NOMO-1 treated with DMSO at 0.1 percent for 48 hours (cell line): ENCODE measurements around the gene MUC15.
A peak's percentile ranks its signal among the peaks of the same experiment; 100 is the strongest.
"Not testable (repeated sequence)": the region's sequence is repeated elsewhere in the genome, so short reads cannot be mapped to it uniquely, and the experiment has no call there.

Experiments used
- DNase-seq: peaks from one replicate; lab custom pipeline; 2025; ENCODE audit not compliant: unreplicated experiment; lab: John Stamatoyannopoulos, UW

Gene MUC15, protein sequence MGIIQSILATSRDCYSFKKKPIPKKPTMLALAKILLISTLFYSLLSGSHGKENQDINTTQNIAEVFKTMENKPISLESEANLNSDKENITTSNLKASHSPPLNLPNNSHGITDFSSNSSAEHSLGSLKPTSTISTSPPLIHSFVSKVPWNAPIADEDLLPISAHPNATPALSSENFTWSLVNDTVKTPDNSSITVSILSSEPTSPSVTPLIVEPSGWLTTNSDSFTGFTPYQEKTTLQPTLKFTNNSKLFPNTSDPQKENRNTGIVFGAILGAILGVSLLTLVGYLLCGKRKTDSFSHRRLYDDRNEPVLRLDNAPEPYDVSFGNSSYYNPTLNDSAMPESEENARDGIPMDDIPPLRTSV

DNA sequence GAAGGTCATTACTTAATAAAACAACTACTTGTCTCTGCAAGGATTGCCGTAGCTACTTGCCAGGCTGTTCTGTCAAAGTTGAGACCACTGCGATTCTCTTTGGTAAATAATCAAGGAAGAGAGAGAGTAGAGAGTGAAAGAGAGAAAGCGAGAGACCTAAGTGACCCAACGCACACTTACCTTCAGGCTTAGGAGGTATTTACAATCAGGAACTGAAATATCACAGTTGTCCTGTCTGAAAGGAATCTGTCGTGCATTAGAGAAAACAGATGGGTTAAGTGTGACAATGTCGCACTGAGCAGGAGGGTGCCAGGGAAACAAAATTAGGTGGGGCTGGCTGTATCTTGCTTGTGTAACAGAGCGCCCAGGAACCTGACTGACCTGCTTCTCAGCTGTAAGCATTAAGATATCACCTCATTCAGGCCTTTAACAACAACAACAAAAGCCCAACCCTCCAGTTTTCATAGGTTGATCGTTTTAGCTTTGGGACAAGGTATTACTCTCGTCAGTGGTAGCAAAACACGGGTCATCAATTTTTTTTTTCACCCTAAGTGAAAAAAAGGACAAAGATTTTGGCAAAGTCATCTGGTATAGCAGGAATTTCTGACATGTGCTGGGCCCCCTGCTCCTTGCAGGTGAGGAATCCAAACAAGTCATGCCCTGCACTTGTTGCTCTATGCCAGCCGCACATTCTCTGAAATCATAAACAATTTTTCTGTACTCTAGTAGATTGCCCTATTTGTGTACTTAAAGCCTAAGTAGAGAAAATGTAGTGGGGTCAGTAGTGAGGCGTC lies at the start of gene MUC15:
Gene MUC15 (minus strand): TSS at position 403 of the 794 bp plus-strand sequence. CDS start 5,169 bp downstream, outside the sequence.
- DNase-seq, result no peak

DNA sequence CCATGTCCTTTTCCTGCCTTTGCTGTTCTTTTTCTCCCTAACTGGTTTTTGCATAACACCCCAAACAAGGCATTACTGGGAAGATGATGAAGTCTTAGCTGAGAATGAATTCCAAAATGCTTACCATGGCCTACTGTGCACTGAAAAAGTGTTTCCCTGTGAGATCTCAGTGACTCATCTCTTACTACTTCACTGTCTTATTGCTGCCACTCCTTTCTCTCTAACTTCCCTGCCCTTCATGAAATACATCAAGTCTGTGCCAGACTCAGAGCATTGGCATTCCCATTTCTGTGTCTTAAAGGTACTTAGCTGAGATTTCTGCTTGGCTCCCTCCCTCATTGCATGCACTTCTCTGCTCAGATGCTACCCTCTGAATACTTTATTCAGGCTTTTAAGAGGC lies 49.1 kb upstream of the MUC15 start:
- no peak for DNase-seq

DNA sequence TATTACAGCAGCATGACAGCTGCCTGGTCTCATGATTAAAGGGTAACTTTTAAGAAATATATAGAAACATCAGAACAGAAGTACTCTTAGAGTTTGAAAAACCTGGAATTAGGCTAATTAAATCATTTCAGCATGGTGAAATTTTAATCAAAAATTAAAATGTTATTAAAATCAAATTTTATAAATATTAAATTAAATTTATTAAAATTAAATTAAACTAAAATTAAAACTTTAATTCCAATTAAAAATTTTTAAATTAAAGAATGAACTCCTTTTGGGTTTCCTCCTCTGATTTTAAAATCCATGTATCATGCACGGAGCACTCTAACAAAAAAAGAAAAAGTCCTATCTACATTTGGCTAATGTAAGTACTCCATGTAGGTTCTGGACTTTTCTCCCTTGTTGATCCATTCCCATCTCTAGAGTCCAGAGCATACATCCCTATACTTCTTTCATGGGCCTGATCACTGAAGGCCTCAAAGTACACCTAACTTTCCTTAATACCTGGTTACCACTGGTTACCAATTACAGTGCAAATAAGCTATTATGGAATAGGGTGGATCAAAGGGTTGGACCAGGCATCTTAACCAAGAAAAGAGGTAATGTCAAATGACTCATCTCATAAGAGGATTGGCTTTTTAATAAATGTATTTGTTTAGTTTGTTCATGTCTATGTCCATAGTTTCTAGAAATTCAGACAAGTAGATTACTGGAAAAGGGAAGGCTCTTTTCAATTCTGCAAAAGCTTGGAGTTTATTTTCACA lies 48.4 kb upstream of the MUC15 start:
- DNase-seq, result no peak

DNA sequence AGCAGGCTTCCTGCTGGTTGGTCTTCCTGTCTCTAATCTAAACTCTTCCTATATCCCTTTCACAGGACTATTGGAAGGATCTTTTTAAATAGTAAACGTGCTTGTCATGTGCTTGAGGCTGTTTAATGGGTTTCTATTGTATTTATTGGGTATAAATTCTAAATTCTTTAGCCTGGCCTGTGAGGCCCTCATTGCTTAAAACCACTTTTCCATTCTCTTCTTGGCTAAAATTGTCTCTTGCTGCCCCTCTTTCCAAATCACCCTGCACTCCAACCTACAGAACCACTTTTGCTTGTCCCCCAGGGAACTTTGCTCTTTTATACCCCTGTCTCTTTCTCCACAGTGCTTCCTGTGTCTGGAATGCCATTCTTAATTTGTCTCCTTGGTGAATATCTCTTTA lies 46.4 kb upstream of the MUC15 start:
- DNase-seq, result no peak

DNA sequence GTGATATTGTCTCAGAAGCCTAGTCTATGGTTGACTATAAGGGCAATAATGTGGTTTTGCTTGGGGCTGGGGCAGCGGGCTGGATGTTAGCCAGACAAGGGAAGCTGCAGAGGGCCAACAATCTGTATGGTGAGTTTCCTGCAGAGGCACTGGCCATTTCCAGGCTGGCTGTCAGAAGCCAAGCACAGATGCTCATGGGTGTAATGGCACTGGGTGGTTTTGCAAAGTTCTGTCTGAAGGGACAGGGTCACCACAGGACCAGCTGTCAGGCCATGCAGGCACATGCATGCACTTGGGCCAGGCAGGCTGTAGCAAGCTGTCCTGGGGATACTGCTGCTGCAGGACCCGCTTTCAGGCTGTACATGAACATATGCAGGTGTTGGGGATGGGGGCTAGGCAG lies 41.7 kb upstream of the MUC15 start:
- DNase-seq, result no peak

DNA sequence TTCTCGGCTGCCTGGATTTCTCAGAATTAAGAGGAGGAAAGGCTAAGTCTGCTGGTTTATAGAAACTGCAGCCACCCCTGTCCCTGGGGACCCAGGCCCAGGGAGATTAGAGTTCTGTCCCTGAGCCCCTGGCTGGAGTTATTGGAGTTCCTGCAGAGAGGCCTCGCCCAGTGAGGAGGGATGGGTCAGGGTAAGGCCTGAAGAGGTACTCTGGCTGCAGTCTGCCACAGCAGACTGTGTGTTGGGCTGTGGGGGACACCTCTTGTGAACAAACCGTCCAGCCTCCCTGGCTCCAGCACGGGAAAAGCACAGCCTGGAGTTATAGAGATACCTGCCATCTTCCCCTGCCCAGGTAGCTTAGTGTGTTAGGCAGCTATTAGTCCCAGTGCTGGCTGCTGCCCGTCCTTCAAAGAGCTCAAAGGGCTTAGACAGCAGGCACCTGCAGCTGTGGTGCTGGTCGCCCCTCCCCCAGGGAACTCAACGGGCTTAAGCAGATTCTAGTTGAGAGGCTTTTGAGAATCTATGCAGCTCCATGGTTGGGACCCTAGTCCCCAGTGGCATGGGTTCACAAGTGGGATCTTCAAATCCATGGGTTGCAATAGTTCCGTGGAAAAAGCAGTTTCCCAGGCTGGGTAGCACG lies 36.6 kb upstream of the MUC15 start:
- DNase-seq, result no peak

DNA sequence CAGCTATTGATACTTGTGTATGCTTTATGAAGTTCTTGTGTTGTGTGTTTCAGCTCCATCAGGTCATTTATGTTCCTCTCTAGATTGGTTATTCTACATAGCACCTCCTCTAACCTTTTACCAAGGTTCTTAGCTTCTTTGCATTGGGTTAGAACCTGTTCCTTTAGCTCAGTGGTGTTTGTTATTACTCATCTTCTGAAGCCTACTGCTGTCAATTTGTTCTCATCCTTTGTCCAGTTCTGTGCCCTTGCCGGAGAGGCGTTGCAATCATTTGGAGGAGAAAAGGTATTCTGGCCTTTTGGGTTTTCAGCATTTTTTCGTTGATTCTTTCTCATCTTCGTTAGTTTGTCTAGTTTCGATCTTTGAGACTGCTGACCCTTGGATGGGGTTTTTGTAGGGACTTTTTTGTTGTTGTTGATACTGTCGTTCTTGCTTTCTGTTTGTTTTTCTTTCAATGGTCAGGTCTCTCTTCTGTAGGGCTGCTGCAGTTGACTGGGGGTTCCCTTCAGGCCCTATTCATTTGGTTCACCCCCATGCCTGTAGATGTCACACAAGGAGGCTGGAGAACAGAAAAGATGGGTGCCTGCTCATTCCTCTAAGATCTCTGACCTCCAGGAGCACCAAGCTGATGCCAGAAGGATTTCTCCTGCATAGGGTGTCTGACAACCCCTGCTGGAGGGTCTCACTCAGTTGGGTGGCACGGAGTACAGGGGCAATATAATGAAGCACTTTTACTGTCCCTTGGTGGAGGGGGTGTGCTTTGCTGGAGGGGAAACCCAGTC lies 35.9 kb upstream of the MUC15 start:
- DNase-seq, result no peak

DNA sequence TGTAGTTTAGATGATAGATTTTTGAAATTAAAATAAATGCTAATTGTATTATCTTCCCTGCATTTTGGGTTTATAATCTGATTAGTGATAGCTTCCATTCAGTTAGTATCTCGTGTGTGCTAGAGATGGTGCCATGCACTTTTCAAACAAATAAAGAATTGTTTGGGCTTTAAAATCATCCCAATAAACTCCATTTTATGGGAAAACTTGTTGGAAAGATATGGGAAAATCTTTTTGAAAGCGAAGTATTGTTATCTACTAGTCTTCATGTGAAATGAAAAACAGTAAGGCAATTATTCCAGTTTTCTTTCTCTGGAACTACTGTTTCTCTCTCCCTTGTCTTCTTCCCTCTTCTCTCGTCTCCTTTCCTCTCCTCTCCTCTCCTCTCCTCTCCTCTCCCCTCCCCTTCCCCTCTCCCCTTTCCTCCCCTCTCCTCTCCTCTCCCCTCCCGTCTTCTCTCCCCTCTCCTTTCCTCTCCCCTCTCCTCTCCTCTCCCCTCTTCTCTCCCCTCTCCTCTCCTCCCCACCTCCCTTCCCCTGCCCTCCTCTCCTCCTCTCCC lies 27.9 kb upstream of the MUC15 start:
- no peak for DNase-seq

DNA sequence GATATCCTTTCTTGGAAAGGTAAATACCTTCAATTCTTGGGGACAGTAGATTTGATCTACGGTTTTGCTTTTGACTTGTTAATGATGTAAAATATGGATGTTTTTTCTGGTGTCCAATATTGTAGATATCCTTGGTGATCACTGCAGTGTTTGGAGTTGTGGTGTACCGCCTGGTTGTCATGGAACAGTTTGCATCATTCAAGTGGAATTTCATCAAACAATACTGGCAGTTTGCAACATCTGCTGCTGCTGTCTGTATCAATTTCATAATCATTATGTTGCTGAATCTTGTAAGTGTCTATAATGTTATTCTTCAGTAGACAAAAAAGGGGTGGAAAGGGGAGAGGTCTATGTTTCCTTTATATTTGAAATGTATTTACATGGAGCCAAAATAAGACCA lies 27.4 kb upstream of the MUC15 start:
- DNase-seq, result no peak

DNA sequence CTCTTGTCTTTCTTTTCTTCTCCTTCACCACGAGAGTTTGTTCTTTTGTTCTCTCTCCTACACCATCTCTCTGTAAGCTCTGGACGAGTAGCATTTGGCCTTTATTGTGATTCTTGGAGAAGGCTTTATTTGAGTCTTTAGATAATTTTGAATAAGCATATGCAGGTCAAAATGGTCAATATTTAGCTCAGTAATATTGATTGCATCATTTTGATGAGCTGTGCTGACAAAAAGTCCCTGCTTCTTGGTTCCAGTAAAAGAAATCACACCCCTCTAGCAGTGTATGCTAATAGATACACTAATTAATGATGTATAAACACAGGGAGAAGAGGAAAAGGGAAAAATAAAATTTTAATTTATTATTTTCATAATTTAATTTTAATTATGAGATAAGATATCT lies 25.8 kb upstream of the MUC15 start:
- no peak for DNase-seq

DNA sequence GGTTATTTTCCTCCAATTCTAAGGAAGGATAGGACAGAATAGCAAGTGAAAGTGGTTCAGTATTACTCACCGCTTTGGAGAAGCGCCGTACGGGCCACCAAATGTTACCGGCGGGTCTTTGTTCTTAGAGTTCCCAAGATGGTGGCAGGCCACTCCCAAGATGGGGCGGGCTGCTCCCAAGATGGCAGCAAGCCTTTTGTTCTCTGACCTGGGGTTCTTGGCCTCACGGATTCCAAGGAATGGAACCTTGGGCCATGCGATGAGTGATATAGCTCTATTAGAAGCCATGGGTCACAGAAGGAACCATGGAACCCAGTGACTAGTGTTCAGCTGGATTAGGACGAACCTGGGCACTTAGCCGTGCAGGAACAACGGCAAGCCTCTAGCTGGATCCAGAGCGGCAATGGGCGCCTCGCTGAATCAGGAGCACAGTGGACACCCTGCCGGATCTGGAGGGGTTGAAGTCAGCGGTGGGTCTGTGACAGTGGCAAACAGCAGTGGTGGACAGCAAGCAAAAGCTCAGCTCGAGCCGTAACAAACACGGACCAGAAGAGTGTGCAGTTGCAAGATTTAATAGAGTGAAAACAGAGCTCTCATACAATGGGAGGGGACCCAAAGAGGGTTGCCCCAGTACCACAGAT lies 25.1 kb upstream of the MUC15 start:
- DNase-seq, result not testable (repeated sequence)

DNA sequence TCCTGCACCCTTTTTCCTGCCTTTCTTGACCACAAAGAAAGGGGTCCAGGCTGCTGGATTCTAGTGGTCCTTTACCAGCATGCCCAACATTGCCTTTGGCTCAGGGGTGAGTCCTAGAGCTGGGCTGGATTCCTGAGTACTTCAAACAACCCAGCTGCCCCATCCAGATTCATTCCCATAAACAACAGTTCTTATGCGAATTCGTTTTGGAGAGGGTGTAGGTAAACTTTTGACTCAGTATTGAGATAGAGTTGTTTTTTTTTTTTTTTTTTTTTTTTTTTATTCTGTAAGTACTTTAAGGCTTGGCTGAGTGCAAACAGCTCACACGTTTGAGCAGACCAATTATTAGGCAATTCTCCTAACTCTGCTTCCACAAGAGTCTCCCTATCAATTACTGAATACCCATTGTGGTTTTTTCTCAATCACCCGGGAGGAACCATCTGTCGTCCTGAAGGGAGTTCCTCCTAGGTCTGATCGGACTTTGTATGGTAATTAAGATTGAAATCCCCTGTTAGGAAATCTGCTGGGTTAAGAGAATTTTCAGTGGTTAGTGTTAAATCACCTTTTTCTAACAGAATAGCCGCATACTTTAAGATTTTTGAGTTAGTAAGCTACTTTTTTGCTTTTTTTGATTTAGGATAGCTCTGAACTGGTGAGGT lies 23.3 kb upstream of the MUC15 start:
- peak; percentile 72 for DNase-seq

DNA sequence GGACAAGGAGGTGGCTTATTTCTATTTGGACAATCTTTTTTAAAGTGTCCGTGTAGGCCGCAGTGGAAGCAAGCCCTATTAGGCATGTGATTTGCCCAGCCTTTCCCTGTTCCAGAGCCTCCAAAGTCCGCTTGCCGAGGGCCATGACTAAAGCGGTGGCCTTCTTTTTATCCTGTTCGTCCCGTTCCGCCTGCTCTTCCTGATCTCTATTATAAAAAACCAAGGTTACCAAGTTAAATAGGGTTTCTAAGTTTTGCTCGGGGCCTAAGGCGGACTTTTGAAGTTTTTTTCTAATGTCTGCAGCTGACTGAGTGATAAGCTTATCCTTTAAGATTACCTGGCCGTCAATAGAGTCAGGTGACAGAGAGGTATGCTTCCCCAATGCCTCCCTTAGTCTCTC lies 21.6 kb upstream of the MUC15 start:
- DNase-seq, result no peak

DNA sequence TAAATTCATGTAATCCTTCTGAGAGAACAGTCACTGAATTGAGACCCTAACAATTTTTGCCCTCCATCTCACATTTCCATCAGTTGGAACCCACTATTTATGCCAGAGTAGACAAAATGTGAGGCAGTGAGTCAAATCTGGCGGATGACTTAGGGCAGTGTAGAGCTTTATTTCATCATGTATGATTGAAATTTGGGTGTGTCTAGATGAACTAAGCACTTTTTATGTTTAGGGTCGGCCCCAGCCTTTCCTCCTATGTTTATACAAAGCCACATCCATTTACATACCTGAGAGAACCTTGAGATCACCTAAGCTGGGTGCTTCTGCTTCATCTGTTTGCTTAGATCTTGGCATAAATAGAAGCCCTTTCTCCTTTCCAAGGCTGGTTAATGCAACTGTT lies 15.0 kb upstream of the MUC15 start:
- DNase-seq, result no peak

DNA sequence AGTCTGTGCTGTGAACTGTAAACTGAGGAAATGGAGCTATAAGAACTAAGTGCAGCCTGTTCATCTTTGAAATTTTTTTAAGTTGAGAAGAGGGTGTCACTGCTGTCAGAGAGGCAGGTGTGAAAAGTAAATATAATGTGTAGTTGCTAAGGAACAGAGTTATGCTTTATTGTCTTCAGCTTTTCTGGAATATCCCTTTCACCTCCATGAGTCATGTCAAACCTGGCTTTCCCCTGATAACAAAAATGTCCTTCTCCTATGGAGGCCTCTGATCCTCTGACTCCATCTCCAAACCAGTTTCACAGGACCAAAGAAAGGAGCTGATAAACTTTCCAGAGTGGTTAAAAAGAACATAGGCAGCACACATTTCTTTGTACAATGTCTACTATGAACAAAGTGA lies 12.8 kb upstream of the MUC15 start:
- DNase-seq, result no peak

DNA sequence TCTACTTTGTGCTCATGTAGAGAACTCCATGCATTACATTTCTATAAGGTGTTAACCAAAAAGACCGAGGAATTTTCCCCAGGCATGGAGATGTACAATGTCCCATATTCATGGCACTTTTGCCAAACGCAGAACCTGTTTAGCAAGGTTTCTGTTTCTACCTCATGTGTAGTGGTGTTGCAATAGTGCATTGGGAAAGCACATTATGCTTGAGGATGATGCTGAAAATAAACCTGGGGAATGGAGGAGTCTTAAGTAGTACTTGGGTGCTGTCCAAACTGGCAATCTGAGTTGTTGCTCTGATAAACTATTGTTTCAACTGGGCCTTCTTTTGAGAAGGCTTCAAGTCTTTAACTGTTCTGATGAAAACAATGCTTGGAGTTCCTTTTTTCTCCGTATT lies 11.5 kb upstream of the MUC15 start:
- DNase-seq, result peak; percentile 35

DNA sequence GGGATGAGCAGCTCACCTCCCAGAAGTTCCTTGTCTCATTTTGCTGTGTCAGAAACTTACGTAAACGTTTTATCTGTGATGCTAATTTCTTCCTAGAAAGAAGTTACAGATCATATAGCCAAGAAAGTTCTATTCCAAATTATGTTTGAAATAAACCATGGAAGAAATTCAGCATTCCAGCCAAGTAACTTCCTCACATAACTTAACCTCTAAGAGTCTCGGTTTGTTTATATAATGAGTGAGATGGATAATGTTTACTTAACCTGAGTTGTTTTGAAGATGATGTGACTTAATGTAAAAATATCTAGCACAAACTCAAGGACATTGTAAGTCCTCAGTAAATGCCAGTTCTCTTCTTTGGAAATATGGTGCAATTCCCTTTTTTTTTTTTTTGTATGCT lies 8.9 kb upstream of the MUC15 start:
- no peak for DNase-seq

DNA sequence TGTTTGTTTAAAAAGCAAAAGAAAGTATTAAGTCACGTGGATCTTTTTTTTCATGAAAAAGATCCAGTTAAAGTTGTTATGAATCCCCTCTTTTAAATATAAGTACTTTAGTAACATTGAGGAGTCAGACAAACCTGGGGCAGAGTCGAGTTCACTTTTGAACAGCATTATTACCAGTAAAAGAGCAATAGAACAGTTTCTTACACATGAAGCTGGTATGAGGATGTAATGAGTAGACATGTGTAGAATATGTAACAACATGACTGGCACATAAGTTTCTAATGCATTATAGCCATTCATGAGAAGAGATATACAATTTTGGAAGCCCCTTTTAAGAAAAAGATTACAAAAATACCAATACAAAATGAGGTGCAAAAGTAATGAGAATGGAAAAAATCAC lies 7.6 kb upstream of the MUC15 start:
- DNase-seq, result no peak

DNA sequence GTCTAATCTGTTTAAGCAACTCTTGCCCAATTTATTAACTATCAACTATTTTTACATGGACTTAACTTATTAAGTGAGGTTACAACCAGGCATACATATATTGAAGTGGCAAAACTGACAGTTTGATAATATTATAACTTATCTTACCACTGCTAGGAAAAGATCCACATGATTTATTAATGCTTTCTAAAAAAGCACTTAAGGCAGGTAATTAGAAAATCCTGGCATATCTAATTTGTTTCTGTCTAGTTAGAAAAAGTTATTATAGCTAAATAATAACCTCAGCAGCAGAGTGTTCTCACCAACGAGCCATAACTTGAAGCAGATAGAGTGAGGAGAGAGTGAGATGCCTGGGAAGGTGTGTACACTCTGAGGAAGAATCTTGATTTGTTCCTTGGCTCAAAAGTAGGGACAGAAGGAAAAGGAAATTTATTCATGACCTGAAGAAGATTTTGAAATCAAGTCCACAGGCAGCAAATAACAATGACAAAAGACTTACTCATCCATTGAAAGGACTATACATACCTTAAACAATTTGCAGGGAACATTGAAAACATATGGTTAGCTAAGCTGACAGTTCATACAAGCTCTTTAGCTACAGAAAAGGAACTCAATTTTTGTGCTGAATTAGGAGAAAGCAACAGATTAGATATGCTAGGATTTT lies 7.1 kb upstream of the MUC15 start:
- DNase-seq, result no peak
